B cell (primary cell): ENCODE measurements around the gene PRR7. TPM values are rescaled to one million over a fixed set of nuclear protein-coding genes. Genes with fewer than 3 reads are reported as not detected.

ENCODE experiments used
- ATAC-seq: fragments of 200-7000 bp; cut with Tn5 transposase; one replicate; pipeline ENCODE4 v1.10.0; 2021; ENCODE audit warnings: low read depth, mild to moderate bottlenecking, moderate number of reproducible peaks, moderate library complexity
- CTCF ChIA-PET: fragments of 350-600 bp; sonication (Branson Sonifier 250); formaldehyde crosslinking; loops from one replicate; lab custom pipeline; 2021; ENCODE audit warnings: antibody characterized with exemption, inconsistent platforms; lab: Charles Lee
- POLR2A ChIA-PET: fragments of 350-600 bp; sonication (Branson Sonifier 250); formaldehyde crosslinking; loops from one replicate; lab custom pipeline; 2021; ENCODE audit warnings: antibody characterized with exemption; lab: Charles Lee
- DNase-seq: peaks from one replicate; pipeline ENCODE4 v3.0.0; 2013
- H2AFZ ChIP-seq: 2 replicates; pipeline ENCODE4 v1.6.1; 2012; ENCODE audit warnings: mild to moderate bottlenecking, low read depth, low read length; ENCODE audit not compliant: insufficient read depth, poor library complexity, severe bottlenecking
- H3K27ac ChIP-seq, 2 donors: 1 replicate in 1 of 2; 2 replicates in 1 of 2; pipeline ENCODE4 v1.5.1; 2012 to 2013; ENCODE audit warnings: low read length in 2 of 2, mild to moderate bottlenecking in 2 of 2, moderate library complexity in 1 of 2
- H3K27me3 ChIP-seq, 4 experiments: fragments of 200-600 bp in 1 of 4; sonication (generic) in 1 of 4; replicated peaks in 1 of 4; 1 replicate in 2 of 4; 2 replicates in 2 of 4; pipeline versions ENCODE4 v1.6.1 to v1.7.0; 2013 to 2016; ENCODE audit warnings: low read length in 3 of 4, mild to moderate bottlenecking in 2 of 4, mixed read lengths in 1 of 4, moderate library complexity in 1 of 4; ENCODE audit not compliant: insufficient read depth in 4 of 4, control insufficient read depth in 3 of 4; ENCODE audit errors: control extremely low read depth in 1 of 4
- H3K36me3 ChIP-seq, 2 experiments: replicated peaks in 1 of 2; 1 replicate in 1 of 2; 2 replicates in 1 of 2; pipeline versions ENCODE4 v1.6.1 to v1.7.1; 2013; ENCODE audit warnings: low read length in 1 of 2; ENCODE audit not compliant: insufficient read depth in 2 of 2, control insufficient read depth in 1 of 2; ENCODE audit errors: control extremely low read depth in 1 of 2, extremely low read depth in 1 of 2
- H3K4me1 ChIP-seq, 2 donors: fragments of 200-600 bp in 1 of 2; sonication (generic) in 1 of 2; 1 replicate in 1 of 2; 2 replicates in 1 of 2; pipeline versions ENCODE4 v1.5.1 to v1.6.1; 2013 to 2017; ENCODE audit warnings: low read length in 2 of 2; ENCODE audit not compliant: control insufficient read depth in 2 of 2, insufficient read depth in 2 of 2
- H3K4me2 ChIP-seq: replicated peaks from 2 replicates; pipeline ENCODE3; 2012; ENCODE audit warnings: mild to moderate bottlenecking, low read depth, low read length; ENCODE audit not compliant: poor library complexity, severe bottlenecking
- H3K4me3 ChIP-seq, 5 experiments: fragments of 200-600 bp in 1 of 5; sonication (generic) in 1 of 5; 1 replicate in 3 of 5; 2 replicates in 2 of 5; pipeline versions ENCODE4 v1.5.1 to v1.7.0; 2011 to 2016; ENCODE audit warnings: low read length in 4 of 5, mild to moderate bottlenecking in 4 of 5, low read depth in 2 of 5, control low read depth in 1 of 5, moderate library complexity in 1 of 5; ENCODE audit not compliant: insufficient read depth in 1 of 5; ENCODE audit errors: control extremely low read depth in 1 of 5, extremely low read depth in 1 of 5
- H3K79me2 ChIP-seq: fragments of 200-600 bp; sonication (generic); one replicate; pipeline ENCODE4 v1.6.0; 2016; ENCODE audit warnings: low read length; ENCODE audit not compliant: control insufficient read depth, insufficient read depth
- H3K9ac ChIP-seq: fragments of 200-600 bp; sonication (generic); 2 replicates; pipeline ENCODE4 v1.6.1; 2017; ENCODE audit warnings: mild to moderate bottlenecking, low read length, moderate library complexity
- H3K9me3 ChIP-seq, 3 donors: one replicate each; pipeline versions ENCODE4 v1.6.1 to v1.7.1; 2013; ENCODE audit warnings: low read length in 2 of 3; ENCODE audit not compliant: control insufficient read depth in 2 of 3, insufficient read depth in 1 of 3; ENCODE audit errors: control extremely low read depth in 1 of 3
- H4K20me1 ChIP-seq: 2 replicates; pipeline ENCODE4 v1.6.0; 2012; ENCODE audit warnings: mild to moderate bottlenecking, low read length; ENCODE audit not compliant: insufficient read depth, control insufficient read depth, poor library complexity, severe bottlenecking
- H3K27ac Mint-ChIP-seq: one replicate; pipeline ENCODE4 v1.8.0; 2021; ENCODE audit warnings: mixed read lengths
- H3K27me3 Mint-ChIP-seq: one replicate; pipeline ENCODE4 v1.8.0; 2021; ENCODE audit warnings: mixed read lengths
- H3K4me1 Mint-ChIP-seq: one replicate; pipeline ENCODE4 v1.8.0; 2021; ENCODE audit warnings: mixed read lengths
- H3K4me3 Mint-ChIP-seq: one replicate; pipeline ENCODE4 v1.8.0; 2021; ENCODE audit warnings: mixed read lengths
- H3K9me3 Mint-ChIP-seq: one replicate; pipeline ENCODE4 v1.8.0; 2022; ENCODE audit warnings: mixed read lengths; ENCODE audit not compliant: insufficient read depth
- WGBS: methylation state at CpG from one replicate; pipeline ENCODE4 v1.1.5; 2013; ENCODE audit warnings: missing lambda C conversion rate; ENCODE audit not compliant: insufficient coverage; 5-methylcytosine and 5-hydroxymethylcytosine counted together
- intact Hi-C: fragments of 100-400 bp; cut with micrococcal nuclease; formaldehyde crosslinking; loops from one replicate; pipeline ENCODE4 v1.10.0; 2022
- polyA plus RNA-seq: library from polyadenylated mRNA; depleted of rRNA; stranded (reverse); fragments of >200 nt; gene quantifications from 2 replicates; pipeline ENCODE4 v1.2.3, GENCODE V29; 2012
- total RNA-seq, 2 donors: library from RNA; stranded (reverse); fragments of 120-200 nt in 1 of 2; gene quantifications; 1 replicate in 1 of 2; 2 replicates in 1 of 2; pipeline versions ENCODE4 v1.2.3 to v1.2.4, GENCODE V29; 2013 to 2022
- TF ChIP-seq, protein P1 (sequence below): fragments of 200-600 bp; IDR thresholded peaks from one replicate; pipeline ENCODE4 v1.8.0; 2022; ENCODE audit warnings: antibody characterized with exemption, mild to moderate bottlenecking

The PRR7 gene
- total and polyA plus RNA-seq, 2 donors (not counting 1 experiment from before 2014, with no cell fraction given): 4.8 to 84.4 TPM

GRCh38 chr5:177425801-177426565 is 20.6 kb upstream of the PRR7 start:
- Histone ChIP-seq H2AFZ (peak overlapping the region; percentile 95), H3K36me3 (peaks cover 0 to 25% of the 10 kb centered on the region in 2 experiments), H3K79me2 (peaks cover 39% of the 10 kb centered on the region), H3K9me3 (no peaks in the 10 kb centered on the region), H3K27me3 (no peaks in the 10 kb centered on the region), H3K4me3 (peak overlapping the region; percentile 28 to 74 (median 61)), H4K20me1 (peaks cover 40% of the 10 kb centered on the region), H3K4me2 (peak overlapping the region; percentile 86), H3K9ac (peak overlapping the region; percentile 64), H3K27ac (peak overlapping the region; percentile 82 to 88), H3K4me1 (peaks cover 47 to 49% of the 10 kb centered on the region in 2 donors)
- ChIA-PET CTCF (interaction anchor here (0.9 to 12.4 kb wide), 6 partner anchors 9 to 111 kb away, joined by 3 to 152 read pairs (median 74); partner anchors contain the start of gene PRR7), POLR2A (interaction anchor here (0.6 to 2.6 kb wide), 13 partner anchors 17 to 1064 kb away, joined by 3 to 34 read pairs (median 4); partner anchors contain the start of genes DOK3 and PRR7)
- peak overlapping the region; percentile 97 for H3K27ac Mint-ChIP-seq
- ATAC-seq: peak; percentile 82
- DNase-seq: peak; percentile 100
- H3K4me1 Mint-ChIP-seq: peaks cover 49% of the 10 kb centered on the region
- no peaks in the 10 kb centered on the region for H3K9me3 Mint-ChIP-seq
- peak overlapping the region; percentile 93 for H3K4me3 Mint-ChIP-seq
- TF ChIP-seq, protein P1, sequence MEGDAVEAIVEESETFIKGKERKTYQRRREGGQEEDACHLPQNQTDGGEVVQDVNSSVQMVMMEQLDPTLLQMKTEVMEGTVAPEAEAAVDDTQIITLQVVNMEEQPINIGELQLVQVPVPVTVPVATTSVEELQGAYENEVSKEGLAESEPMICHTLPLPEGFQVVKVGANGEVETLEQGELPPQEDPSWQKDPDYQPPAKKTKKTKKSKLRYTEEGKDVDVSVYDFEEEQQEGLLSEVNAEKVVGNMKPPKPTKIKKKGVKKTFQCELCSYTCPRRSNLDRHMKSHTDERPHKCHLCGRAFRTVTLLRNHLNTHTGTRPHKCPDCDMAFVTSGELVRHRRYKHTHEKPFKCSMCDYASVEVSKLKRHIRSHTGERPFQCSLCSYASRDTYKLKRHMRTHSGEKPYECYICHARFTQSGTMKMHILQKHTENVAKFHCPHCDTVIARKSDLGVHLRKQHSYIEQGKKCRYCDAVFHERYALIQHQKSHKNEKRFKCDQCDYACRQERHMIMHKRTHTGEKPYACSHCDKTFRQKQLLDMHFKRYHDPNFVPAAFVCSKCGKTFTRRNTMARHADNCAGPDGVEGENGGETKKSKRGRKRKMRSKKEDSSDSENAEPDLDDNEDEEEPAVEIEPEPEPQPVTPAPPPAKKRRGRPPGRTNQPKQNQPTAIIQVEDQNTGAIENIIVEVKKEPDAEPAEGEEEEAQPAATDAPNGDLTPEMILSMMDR: no peak
- under 1% methylated on average over 47 of the region's 52 CpGs for WGBS
- intact Hi-C loops: loop anchor here (1.0 to 5.0 kb wide), 9 partner anchors 20 to 884 kb away; partner anchors contain the start of genes B4GALT7, LMAN2, PDLIM7 and PRR7
- no peaks in the 10 kb centered on the region for H3K27me3 Mint-ChIP-seq
